Measurements from ENCODE around the gene OSER1.
"Not testable (repeated sequence)": the region's sequence is repeated elsewhere in the genome, so short reads cannot be mapped to it uniquely, and the experiment has no call there.

The OSER1 gene

DNA sequence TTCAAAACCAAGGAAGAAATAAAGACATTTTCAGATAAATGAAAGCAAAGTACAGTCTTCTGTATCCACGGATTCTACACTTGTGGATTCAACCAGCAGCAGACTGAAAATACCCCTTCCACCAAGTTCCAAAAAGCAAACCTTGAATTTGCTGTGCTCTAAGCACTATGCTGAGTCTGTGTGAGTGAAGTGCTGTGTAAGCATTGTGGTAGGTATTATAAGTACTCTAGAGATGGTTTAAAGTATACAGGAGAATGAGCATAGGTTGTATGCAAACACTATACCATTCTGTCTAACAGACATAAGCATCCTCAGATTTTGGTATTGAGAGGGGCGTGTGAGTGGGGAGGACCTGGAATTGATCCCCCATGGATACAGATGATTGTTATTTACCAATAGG lies 9.6 kb downstream of the OSER1 start:
- no peak for DNase-seq (ENCODE audit: low read depth in 2 of 2)

DNA sequence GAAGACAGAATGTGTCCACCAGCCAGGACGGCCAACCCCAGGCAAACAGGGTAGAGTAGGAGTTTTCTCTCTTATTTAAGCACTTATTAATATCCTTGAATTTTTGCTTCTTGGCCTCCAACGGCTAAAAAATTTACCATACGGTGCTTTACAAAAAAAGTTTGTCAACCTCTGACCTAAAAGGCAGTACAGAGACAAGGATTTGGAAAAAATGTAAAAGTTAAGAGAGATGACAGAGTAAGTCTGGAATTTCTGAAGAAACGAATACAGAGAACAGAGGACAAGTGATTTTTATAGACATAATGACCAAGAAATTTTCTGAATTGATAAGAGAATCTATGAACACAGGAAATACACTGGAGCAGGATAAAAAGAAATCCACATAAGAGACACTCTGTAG lies 10.2 kb downstream of the OSER1 start:
- DNase-seq (ENCODE audit: low read depth in 2 of 2): no peak

DNA sequence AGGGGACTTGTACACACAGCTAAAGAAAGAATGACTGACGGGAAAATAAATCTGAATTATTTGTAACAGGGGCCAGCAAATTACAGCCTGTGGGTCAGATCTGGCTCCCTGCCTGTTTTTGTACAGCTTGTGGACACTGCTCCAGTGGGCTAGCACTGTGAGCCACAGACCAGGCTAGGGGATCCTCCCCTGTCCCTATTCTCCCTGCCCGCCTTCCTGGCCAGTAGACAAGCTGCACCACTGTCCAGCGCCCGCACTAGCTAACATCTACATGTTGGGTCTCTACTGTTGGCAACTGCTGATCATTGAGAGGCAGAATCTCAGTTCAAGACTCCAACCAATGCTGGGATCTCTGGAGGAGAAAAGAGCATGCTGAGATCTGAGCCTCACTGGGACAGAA lies 10.7 kb downstream of the OSER1 start:
- no peak for DNase-seq (ENCODE audit: low read depth in 2 of 2)

DNA sequence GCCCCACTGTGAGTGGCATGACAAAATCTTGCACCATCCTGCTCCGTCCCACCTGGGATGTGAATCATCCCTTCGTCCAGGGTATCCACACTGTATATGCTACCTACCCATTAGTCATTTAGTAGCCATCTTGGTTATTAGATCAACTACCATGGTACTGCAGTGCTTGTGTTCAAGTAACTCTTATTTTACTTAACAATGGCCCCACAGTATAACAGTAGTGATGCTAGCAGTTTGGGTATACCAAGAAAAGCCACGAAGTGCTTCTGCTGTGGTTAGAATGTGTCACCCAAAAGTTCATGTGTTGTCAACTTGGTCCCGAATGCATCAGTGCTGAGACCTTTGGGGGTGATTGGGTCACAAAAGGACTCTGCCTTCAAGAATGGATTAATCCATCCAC lies 11.7 kb downstream of the OSER1 start:
- peak in 1 of 2 donors; percentile 28 for DNase-seq (ENCODE audit: low read depth in 2 of 2)

DNA sequence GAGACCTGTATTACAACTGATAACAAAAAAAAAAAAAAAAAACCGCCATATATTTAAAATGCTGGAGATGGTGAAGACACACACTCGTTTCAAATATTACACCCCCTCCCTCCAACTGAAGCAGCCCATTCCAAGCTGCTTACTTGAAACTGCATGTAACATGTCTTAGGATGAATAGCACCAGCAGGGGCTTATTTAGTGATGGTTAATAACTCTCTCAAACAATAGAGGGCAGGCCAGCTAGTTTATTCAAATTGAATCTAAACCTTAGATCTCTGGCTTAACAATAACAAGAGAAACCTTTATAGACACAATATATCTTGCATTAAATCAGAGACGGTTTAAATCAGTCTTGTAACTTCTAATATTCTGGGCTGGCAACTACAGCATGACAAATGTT lies 14.3 kb downstream of the OSER1 start:
- DNase-seq (ENCODE audit: low read depth in 2 of 2): no peak

DNA sequence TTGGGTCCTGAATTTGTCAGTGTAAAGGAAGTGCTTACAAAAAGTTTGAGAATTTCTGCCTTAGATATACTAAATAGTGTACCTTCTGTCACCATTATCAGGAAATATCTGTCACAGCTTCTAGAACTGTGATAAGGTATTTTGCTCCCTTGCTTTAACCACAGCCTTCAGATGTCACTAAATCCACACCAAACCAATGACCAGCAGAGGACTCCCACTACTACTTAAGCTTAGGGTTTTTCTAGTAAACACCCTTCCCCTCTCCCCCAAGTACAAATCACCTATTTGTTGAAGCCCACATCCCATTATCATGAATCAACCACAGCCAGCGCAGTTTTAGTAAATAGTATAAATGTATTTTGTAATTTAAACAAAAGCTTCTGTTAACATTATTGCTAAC lies 15.0 kb downstream of the OSER1 start:
- no peak for DNase-seq (ENCODE audit: low read depth in 2 of 2)

DNA sequence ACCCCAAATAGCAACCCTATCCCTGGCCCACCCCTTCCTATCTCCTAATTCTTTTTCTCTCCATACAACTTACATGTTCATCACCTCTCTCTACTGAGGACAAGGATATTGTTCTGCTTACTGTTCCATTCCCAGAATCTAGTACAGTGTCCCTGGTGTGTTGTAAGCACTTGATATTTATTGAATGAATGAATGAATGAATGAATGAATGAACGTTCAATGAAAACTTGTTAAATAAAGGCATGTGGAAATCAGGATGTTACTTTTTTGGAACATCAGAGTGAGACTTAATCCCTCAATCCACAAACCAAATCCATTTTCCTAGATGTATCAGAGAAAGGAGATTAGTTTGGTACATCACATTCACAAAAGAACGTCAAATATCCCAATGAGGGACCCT lies 16.8 kb downstream of the OSER1 start:
- no peak for DNase-seq (ENCODE audit: low read depth in 2 of 2)

DNA sequence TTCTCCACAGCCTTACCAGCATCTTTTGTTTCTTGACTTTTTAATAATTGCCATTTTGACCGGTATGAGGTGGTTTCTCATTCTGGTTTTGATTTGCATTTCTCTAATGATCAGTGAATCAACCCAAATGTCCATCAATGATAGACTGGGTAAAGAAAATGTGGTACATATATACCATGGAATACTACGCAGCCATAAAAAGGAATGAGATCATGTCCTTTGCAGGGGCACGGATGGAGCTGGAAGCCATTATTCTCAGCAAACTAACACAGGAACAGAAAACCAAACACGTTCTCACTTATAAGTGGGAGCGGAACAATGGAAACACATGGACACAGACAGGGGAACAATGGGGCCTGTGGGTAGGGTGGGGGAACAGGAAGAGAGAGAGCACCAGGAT lies 18.9 kb downstream of the OSER1 start:
- DNase-seq (ENCODE audit: low read depth in 2 of 2): not testable (repeated sequence)

DNA sequence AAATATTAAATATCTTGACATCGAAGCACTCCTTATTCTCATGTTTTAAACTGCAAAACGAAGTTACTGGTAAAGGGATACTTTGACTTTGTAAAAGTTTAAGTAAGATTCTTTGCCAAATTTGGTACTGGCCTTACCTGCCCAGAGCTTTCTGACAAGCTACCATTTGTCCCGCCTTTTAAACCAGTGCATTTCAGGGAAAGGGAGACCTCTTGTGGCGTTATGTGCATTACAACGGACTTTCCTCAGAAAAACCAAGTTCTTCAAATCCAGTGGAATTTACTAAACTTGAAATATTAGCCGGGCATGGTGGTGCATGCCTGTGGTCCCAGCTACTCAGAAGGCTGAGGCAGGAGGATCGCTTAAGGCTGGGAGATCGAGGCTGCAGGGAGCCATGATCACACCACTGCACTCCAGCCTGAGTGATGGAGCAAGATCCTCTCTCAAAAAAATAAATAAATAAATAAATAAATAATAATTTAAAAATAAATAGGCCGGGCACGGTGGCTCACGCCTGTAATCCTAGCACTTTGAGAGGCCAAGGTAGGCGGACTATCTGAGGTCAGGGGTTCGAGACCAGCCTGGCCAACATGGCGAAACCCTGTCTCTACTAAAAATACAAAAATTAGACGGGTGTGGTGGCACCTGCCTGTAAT lies 20.2 kb downstream of the OSER1 start:
- DNase-seq (ENCODE audit: low read depth in 2 of 2): peak in 1 of 2 donors; percentile 33

DNA sequence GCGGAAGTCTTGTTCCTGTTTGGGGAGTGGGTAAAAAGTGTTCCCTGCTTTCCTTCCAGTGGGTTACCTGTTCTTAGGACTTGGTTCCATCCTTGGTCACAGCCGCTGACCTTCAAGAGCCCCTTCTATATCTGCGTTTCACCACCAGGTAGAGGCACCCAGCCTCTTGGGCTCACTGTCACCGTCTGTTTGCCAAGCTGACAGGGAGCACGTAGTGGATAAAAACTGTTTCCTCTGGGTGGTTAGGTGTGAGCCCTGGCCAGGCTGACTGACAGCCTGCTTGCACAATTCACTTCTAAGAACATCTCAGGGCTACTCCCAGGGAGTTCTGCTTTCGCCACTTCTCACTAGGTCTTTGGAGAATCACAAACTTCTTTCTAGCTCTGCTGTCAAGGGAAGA lies 21.8 kb downstream of the OSER1 start:
- DNase-seq (ENCODE audit: low read depth in 2 of 2): no peak

DNA sequence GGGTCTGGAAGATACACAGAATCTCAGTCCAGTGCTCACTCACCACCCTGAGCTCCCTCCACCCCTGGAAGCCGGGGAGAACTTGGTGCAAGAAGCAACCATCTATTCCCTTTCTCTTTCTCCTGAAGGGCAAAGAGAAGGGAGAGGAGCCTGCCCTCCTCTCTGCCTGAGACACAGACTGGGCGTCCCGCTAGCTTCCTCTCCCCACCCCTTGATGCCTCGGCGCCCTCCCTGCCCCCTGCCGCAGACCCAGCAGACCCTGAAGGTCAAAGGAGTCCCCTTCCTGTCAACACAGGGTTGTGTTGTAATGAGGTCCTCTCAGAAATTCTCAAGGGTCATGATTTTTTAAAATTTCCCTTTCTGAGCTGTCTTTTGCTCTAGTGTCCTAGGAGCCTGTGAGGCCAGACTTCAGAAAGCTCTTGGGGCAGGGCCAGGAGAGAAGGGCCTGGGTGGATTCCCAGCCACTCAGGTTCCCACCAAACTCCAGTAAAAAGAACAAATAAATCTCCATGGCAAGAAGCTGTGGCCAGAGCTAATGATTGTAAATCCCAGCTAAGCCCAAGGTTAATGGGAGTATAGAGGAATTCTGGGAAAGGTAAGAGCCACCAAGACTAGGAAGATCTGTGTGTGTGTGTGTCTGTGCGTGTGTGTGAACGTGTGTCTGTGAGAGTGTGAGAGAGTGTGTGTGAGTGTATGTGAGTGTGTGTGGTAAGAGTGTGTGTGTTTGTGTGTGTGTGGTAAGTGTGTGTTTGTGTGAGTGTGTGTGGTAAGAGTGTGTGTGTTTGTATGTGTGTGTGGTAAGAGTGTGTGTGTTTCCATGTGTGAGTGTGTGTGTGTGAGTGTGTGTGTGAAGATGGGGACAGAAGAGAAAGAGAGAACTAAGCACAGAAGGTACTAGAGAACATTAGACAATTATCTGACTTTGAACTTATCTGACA lies 22.5 kb downstream of the OSER1 start:
- no peak for DNase-seq (ENCODE audit: low read depth in 2 of 2)

DNA sequence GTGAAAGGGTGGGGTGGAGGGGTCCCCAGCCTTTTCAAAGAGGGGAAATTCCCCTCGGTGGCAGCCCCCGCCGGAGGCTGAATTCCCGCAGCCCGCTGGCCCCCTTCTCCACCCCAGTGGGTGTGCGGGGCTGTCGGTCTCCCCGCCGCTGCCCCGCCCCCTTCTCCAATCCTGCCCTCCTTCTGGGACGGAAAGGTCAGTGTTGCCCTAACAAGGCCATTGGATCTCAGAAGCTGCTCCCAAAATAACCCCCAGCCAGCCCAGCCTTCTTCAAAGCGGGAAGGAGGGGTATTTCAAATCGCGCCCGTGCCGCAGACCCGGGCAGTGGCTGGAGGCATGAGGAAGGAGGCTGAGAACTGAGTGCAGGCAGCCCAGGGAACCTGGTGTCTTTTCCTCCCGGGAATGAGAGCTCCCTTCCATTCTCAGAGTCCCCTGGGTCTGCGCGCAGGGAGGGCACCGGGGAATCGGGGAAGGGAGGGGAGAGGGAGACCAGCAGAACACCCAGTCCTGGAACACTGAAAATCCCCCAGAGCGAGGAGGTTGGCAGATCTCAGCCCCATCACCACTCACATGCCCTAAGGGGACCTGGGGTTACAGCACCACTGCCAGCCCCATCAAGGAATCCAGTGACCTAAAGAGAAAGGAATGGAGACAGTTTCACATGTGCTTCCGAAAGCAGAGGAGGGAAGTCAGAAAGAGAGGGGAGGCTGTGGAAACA lies 23.4 kb downstream of the OSER1 start, which contains the start of gene JPH2:
Gene JPH2 (minus strand): TSS at position 135 of the 718 bp plus-strand sequence. CDS start 483 bp downstream, outside the sequence.
- DNase-seq (ENCODE audit: low read depth in 2 of 2): no peak

DNA sequence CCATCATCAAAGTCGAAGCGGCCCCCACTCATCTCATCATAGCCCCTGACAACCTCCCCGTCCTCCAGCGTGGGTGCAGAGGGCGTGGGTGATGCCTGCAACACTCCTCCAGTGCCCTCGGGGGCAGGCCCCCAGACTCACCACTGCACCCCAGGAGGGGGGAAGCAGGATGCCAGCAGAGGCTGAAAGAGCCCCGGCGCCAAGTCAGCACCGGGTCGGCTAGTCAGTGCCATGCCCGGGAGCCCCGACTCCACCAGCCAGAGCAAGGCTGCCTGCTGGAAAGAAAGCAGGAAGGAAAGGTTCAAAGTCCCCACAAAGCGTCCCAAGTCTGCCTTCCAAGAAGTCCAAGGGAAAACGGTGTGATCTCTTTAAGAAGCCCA lies 23.9 kb downstream of the OSER1 start:
- no peak for DNase-seq (ENCODE audit: low read depth in 2 of 2)

DNA sequence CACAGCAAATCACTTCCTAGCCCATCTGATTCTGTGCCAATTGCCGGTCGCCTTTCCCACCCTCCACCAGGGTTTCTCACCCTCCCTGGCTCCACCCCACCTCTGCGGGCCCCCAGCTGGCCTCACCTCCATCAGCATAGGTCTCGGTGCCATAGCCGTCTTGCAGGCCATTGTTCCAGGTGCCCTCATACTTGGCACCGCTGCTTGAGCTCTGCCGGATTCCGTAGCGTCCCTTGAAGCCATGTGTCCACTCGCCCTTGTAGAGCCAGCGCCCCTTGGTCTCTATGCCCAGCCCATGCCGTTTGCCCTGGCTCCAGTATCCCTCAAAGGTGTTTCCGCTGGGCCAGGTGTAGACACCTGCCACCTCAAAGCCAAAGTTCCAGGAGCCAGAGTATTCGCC lies 24.4 kb downstream of the OSER1 start:
- no peak for DNase-seq (ENCODE audit: low read depth in 2 of 2)

DNA sequence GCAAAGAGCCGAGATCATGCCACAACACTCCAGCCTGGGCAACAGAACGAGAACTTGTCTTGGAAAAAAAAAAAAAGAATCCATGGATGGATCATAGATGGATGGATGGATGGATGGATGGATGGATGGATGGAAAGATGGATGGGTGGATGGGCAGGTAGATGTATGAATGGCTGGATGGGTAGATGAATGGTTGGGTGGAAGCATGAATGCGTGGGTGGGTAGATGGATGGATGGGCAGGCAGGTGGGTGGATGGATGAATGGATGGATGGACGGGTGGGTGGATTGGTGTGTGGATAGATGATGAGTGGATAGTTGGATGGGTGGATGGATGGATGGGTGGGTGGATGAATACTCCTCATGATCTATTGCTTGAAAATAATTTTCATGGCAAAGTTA lies 25.0 kb downstream of the OSER1 start:
- DNase-seq (ENCODE audit: low read depth in 2 of 2): no peak

DNA sequence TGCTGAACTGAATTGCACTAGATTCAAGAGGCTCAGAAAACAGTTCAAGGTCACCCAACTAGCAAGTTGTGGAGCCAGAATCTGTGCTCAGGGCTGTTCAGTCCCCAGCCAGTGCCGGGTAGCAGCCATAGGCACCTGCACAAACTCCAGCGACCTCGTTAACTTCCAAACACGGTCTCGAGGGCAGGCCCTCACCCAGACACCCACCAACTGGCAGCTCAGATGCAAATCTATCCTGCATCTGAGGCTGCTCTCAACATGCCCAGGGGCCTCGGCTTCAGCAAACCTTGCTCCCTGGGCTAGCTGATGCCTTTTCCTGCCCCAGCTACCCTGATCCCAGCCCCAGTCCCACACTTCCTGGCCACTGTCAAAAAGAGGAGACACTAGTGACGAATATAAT lies 27.3 kb downstream of the OSER1 start:
- DNase-seq (ENCODE audit: low read depth in 2 of 2): no peak

DNA sequence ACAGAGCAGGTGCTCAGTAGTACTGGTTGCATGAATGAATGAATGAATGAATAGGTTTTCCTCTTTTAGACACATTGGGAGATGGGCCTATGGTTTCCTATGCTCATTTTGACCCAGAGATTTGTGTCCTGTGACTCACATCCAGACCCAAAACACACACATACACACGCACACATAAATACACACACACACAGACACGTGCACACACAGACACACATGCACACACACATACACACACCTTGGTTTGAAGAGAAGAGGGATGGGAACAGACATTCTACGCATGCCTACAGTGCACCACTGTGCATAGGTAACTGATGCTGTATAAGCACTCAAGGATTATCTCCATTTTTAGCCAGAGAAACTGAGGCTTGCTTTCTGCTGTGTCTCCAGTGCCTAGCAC lies 27.7 kb downstream of the OSER1 start:
- DNase-seq (ENCODE audit: low read depth in 2 of 2): no peak

DNA sequence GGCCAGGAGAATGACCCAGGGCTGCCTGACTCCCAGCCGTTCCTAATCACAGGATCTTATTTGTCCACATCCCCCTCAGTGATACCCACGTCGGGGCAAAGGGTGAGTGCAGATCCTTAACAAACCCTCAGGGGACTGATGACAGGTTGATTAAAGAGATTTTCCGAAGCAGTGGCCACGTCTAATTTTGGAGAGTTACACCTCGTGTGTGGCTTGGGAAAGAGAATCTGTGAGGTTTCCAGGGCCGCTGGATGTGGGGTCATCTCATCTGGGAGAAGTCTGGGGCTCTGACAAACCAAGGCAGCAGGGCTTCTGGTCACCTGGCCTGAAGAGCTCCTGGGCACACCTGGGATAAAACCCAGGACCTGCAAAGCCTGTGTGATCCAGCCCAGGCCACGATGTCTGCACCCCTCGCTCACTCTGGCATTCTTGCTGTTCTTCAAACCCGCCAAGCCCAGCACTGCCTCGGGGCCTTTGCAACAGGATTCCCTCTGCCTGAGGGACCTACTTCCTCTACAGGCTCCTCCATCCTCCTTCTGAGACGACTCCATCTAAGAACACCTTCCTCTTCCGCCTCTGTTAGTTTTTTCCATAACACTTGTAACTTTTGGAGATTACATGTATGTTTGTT lies 28.3 kb downstream of the OSER1 start:
- DNase-seq (ENCODE audit: low read depth in 2 of 2): no peak

DNA sequence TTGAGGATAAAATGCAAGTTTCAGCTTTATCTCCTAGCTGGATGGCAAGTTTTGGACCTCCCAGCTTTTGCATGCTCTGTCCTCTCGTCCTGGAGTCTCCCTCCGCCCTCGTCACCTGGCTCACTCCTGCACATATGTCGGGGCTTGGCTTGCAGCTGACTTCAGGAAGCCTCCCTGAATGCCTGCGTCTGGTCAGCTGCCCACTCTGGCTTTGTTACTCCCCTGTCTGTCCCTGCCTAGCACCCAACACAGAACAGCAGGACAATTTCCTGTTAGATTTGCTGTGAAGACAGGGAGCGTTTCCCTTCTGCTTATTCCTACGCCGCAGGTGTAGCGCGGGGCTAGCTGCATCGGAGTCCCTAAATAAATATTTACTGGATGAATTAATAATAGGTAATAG lies 29.0 kb downstream of the OSER1 start:
- no peak for DNase-seq (ENCODE audit: low read depth in 2 of 2)

DNA sequence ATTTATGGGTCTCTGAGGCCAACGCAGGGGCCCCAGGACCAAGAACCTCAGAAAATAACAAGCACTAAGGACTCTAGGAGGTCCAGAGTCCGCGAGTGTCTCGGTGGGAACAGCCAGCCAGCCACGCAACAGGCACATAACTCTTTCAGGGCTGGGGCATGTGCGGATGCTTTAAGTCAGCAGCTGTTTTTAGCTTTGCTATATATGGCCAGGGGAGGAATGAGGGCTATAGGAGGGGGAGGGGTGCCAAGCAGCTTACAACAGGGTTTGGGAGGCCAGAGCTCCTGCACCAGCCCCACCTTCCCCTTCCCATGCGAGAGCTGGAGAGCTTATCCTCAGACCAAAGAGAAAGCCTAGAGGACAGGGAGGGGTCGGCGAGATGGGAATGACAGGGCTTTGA lies 29.8 kb downstream of the OSER1 start:
- no peak for DNase-seq (ENCODE audit: low read depth in 2 of 2)

DNA sequence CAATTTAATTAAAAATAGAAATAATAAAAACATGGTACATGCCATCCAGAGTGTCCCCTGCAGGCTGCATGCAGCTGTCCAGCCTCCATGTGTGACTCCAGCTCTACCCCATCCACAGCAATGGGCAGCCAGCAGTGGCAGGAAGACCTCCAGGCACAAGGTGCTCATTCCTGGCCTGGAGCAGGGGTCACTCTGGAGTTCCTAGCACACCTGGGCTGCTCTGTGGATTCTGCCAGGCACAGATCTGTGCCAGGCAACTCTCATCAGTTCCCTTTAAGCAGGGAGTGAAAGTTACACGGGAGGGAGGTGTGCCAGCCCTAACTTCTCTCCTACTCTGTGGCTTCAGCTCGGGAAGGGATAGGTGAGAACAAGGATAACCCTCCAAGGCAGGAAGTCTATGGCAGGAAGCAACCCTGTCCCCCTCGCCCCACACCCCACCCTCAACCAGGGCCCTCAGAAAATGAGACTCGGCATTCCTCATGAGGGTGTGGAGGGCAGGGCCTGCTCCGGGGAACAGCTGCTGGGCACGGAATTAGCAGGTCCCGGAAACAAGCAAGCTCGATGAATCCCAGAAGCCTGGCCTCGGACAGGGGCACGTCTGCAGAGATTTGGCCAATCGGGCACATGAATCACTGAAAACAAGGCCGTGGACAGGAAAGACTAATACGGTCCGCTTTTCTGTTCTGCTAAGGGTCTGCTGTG lies 33.6 kb downstream of the OSER1 start:
- DNase-seq (ENCODE audit: low read depth in 2 of 2): no peak
